Peyer's patch (tissue), 4 donors: ENCODE data around the gene CR1L. TPM values are rescaled to one million over a fixed set of nuclear protein-coding genes. Genes with fewer than 3 reads are reported as not detected.
"Not testable (repeated sequence)": the region's sequence is repeated elsewhere in the genome, so short reads cannot be mapped to it uniquely, and the experiment has no call there.

Source experiments
- DNase-seq, 3 donors: peaks; one replicate each; pipeline ENCODE4 v3.0.0-alpha.2; 2017 to 2019
- H3K27ac ChIP-seq, 4 donors: fragments of 200-600 bp; sonication (generic); one replicate each; pipeline ENCODE4 v1.5.1; 2016 to 2019
- H3K27me3 ChIP-seq, 2 donors: fragments of 200-600 bp; sonication (generic); one replicate each; pipeline ENCODE4 v1.5.1; 2019
- H3K36me3 ChIP-seq, 3 donors: fragments of 200-600 bp; sonication (generic); one replicate each; pipeline ENCODE4 v1.5.1; 2016 to 2019
- H3K4me1 ChIP-seq, 4 donors: fragments of 200-600 bp; sonication (generic); one replicate each; pipeline ENCODE4 v1.5.1; 2016 to 2019
- H3K4me3 ChIP-seq, 4 donors: fragments of 200-600 bp; sonication (generic); 1 replicate in 3 of 4; 2 replicates in 1 of 4; pipeline ENCODE4 v1.5.1; 2016 to 2019; ENCODE audit warnings: mild to moderate bottlenecking in 1 of 4
- H3K9me3 ChIP-seq, 4 donors: fragments of 200-600 bp; sonication (generic); one replicate each; pipeline ENCODE4 v1.5.1; 2016 to 2019; ENCODE audit warnings: mild to moderate bottlenecking in 1 of 4
- POLR2A ChIP-seq, 2 donors: fragments of 450-650 bp; IDR thresholded peaks; one replicate each; pipeline ENCODE4 v1.5.1; 2017; ENCODE audit warnings: antibody characterized with exemption in 2 of 2, mild to moderate bottlenecking in 2 of 2, moderate library complexity in 2 of 2
- total RNA-seq, 4 donors: library from RNA; depleted of rRNA; stranded (reverse); fragments of >200 nt; gene quantifications; one replicate each; pipeline ENCODE4 v1.1.0, GENCODE V29; 2016
- TF ChIP-seq, protein P1 (sequence below), 6 experiments: fragments of 450-650 bp in 4 of 6; fragments of 200-600 bp in 2 of 6; sonication (generic) in 1 of 6; IDR thresholded peaks; one replicate each; pipeline ENCODE4 v1.5.1; 2017 to 2019; ENCODE audit warnings: antibody characterized with exemption in 6 of 6, mild to moderate bottlenecking in 3 of 6, moderate library complexity in 1 of 6

The CR1L gene
- total RNA-seq, 4 donors from 2014 or later, result not detected

DNA sequence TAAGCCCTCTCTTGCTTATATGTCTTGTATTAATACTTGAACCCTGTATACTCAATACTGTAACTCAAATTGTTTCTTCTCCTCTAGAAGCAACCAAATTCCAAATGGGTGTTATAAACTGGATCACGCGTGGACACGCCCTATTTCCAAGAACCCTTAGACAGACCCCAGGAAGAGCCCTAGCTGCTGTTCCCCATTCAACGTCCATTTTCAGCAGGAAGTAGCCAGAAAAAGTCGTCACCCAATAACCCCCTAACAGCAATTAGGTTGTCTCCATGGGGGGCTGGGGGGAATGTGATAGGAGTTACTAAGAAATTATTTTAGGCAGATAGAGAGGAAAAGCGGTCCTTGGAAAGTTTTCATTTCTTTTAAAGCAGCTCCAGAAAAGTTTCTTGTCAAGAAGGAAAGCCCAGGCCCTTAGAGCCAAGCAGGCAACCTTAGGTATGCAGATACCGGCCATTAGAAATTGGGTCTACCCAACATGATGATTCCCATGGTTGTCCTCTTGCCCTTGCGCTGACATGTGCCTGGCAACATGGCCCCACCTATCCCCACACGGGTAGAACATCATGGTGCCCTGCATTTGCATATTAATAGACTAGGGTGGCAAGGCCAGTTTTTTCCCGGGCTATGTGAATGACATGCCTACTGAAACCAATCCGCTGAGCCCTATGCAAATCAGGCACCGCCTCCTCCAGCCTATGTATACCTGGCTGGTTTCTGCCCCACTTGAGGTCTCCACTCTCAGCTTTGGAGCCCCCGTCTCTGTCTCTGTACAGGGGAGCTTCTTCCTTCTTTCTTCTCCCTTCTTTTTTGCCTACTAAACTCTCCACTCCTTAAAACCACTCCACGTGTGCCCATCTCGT is 102.9 kb downstream of the CR1L start:
- Histone ChIP-seq H3K4me1 (peaks cover 0 to 16% (median 2%) of the 10 kb centered on the region in 4 donors), H3K27ac (no peak overlapping the region), H3K27me3 (no peaks in the 10 kb centered on the region), H3K4me3 (no peak overlapping the region), H3K9me3 (no peaks in the 10 kb centered on the region), H3K36me3 (no peaks in the 10 kb centered on the region)
- DNase-seq, result no peak
- no peak for TF ChIP-seq POLR2A (IDR thresholded peaks at IDR 0.05)
- TF ChIP-seq, protein P1, sequence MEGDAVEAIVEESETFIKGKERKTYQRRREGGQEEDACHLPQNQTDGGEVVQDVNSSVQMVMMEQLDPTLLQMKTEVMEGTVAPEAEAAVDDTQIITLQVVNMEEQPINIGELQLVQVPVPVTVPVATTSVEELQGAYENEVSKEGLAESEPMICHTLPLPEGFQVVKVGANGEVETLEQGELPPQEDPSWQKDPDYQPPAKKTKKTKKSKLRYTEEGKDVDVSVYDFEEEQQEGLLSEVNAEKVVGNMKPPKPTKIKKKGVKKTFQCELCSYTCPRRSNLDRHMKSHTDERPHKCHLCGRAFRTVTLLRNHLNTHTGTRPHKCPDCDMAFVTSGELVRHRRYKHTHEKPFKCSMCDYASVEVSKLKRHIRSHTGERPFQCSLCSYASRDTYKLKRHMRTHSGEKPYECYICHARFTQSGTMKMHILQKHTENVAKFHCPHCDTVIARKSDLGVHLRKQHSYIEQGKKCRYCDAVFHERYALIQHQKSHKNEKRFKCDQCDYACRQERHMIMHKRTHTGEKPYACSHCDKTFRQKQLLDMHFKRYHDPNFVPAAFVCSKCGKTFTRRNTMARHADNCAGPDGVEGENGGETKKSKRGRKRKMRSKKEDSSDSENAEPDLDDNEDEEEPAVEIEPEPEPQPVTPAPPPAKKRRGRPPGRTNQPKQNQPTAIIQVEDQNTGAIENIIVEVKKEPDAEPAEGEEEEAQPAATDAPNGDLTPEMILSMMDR (IDR thresholded peaks at IDR 0.05), result no peak

DNA sequence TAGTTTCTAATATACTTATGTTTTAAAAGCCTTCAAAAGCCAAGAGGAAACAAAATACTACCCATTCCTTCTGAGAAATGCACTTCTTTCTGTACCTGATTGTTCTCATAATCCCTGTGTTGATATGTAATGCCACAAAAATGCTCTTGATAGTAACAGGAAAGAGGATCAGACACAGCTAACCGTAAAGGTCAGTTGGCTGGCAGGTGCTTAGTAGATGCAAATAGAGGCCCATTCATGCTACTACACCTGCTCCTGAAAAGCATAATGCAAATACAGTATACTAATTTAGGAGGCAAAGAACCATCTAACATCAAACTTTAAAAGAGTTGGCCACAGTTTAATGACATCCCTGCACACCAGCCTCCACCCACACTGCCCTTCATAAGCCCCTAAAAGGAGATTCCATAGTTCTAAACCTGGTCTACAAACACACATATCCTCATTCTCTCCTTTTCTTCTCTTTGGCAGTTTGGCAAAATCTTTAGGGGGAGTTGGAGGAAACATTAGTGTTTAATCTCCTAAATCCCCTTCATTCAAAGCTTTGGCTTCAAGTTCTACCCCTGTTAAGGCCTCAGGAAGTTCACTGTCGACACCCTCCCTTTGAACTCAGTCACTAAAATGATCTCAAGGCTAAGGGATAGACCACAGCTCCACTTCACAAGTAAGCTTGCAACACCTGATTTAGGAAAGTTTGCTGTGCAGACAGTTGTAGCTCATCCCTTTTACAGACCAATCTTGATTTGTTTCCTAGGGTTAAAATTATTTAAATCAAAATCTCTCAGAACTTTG is 104.0 kb downstream of the CR1L start:
- no peaks in the 10 kb centered on the region for H3K27me3 ChIP-seq
- peaks cover 0 to 27% (median 7%) of the 10 kb centered on the region in 4 donors for H3K4me1 ChIP-seq
- H3K9me3 ChIP-seq, result no peaks in the 10 kb centered on the region
- TF ChIP-seq, protein P1 (IDR thresholded peaks at IDR 0.05), result peak in 1 of 6 experiments; percentile 11
- no peak for TF ChIP-seq POLR2A (IDR thresholded peaks at IDR 0.05)
- H3K4me3 ChIP-seq, result no peak overlapping the region
- no peak for DNase-seq
- H3K27ac ChIP-seq, result no peak overlapping the region
- H3K36me3 ChIP-seq, result no peaks in the 10 kb centered on the region

DNA sequence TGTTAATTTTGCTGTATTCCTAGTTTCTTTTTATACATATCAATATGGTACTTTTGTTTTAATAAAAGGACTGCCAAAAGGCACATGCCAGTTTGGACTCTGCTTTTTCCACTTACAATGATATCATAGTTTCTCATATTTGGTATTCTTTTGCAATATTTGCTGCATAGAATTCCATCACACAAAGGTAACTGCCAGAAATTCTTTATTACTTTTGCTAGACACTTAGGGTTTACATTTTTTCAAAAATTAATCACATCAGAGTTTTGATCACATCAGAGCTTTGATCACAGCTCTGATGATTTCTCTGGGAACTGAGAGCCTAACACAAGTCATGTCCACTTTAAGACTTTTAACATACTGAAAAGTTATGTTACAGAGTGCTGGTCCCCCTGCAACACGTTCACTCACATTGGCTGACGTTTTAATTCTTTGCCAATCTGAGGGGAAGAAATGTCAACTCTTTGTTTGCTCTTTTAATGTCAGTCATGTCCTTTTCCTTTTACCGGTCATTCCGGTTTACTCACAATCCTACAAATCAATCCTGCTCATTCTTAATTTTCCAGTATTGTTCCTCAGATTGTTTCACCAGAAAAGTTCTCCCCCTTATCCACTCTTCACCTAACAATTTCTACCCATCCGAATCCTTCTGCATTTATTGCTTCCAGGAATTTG is 105.8 kb downstream of the CR1L start:
- Histone ChIP-seq H3K27ac (peak overlapping the region; percentile 83 to 97 (median 90)), H3K4me1 (peaks cover 0 to 45% (median 7%) of the 10 kb centered on the region in 4 donors), H3K4me3 (peak overlapping the region in 2 of 4 donors; percentile 74 to 93), H3K9me3 (no peaks in the 10 kb centered on the region), H3K27me3 (no peaks in the 10 kb centered on the region), H3K36me3 (no peaks in the 10 kb centered on the region)
- no peak for DNase-seq
- TF ChIP-seq POLR2A (IDR thresholded peaks at IDR 0.05), result no peak
- TF ChIP-seq, protein P1 (IDR thresholded peaks at IDR 0.05), result no peak

- H3K4me1 ChIP-seq, result peaks cover 0 to 51% (median 7%) of the 10 kb centered on the region in 4 donors
Measured at GRCh38 chr1:207751463-207751789, 106.5 kb downstream of the CR1L start.

GRCh38 chr1:207751790-207752455 is 107.0 kb downstream of the CR1L start, which contains the start of gene CD46:
Gene CD46 (plus strand): TSS chr1:207752054. CDS start chr1:207752213, 159 bp downstream.
- Histone ChIP-seq H3K27ac (peak within 1 kb of the TSS; percentile 83 to 97 (median 90)), H3K4me3 (peak within 1 kb of the TSS; percentile 73 to 93 (median 74)), H3K4me1 (peaks cover 0 to 51% (median 7%) of the 10 kb centered on the region in 4 donors), H3K36me3 (peaks cover 0 to 2% (median 0%) of the 10 kb centered on the region in 3 donors), H3K27me3 (no peaks in the 10 kb centered on the region), H3K9me3 (no peaks in the 10 kb centered on the region)
- TF ChIP-seq POLR2A (IDR thresholded peaks at IDR 0.05), result peak; percentile 89 to 96
- TF ChIP-seq, protein P1 (IDR thresholded peaks at IDR 0.05), result peak in 3 of 6 experiments; percentile 6 to 32 (median 8)
- DNase-seq, result peak; percentile 96 to 99 (median 98)

More at GRCh38 chr1:207751463-207751789, 106.5 kb downstream of the CR1L start:
- H3K27ac ChIP-seq, result peak overlapping the region; percentile 83 to 97 (median 90)
- DNase-seq, H3K9me3 ChIP-seq, H3K27me3 ChIP-seq, H3K36me3 ChIP-seq: not testable (repeated sequence)
- H3K4me3 ChIP-seq, result peak overlapping the region; percentile 73 to 93 (median 74)
